K562 (cell line): ENCODE results near the gene OXNAD1. TPM values are rescaled to one million over a fixed set of nuclear protein-coding genes. Genes with fewer than 3 reads are reported as not detected.
A peak's percentile ranks its signal among the peaks of the same experiment; 100 is the strongest.

Source experiments
- ATAC-seq: fragments of 200-7000 bp; cut with Tn5 transposase; 3 replicates; pipeline ENCODE4 v1.9.1; 2020; ENCODE audit warnings: moderate library complexity
- BruUV-seq: library from RNA; stranded (reverse); fragments of 400-500 nt; replicated peaks from 2 replicates; lab custom pipeline; 2021; lab: Mats Ljungman, UMichigan
- CTCF ChIA-PET: fragments of 300-600 bp; formaldehyde crosslinking; extraction: SDS; loops from one replicate; lab custom pipeline; 2021; ENCODE audit warnings: low intra/inter-chr PET ratio; lab: Yijun Ruan, JAX
- POLR2A ChIA-PET: fragments of 300-600, 350-650 bp; sonication (Branson Sonifier 250); formaldehyde crosslinking; extraction: SDS; loops from one replicate; lab custom pipeline; 2021; ENCODE audit warnings: antibody characterized with exemption, inconsistent platforms; lab: Yijun Ruan, JAX
- DNase-seq, 4 experiments: peaks; one replicate each; pipeline versions ENCODE4 v3.0.0 to v3.0.0-alpha.2; 2011 to 2018; ENCODE audit warnings: low spot score in 3 of 4, mixed read lengths in 3 of 4; ENCODE audit errors: extremely low read depth in 1 of 4
- FAIRE-seq: peaks from 2 replicates; lab custom pipeline; 2011; peaks lifted over from hg19 to GRCh38; lab: Jason Lieb, UNC
- H2AFZ ChIP-seq: 2 replicates; pipeline ENCODE4 v1.6.0; 2011; ENCODE audit warnings: low read depth, low read length, control low read depth, inconsistent platforms
- H3K27ac ChIP-seq: fragments of 200-600 bp; 3 replicates; pipeline ENCODE4 v1.8.0; 2011; ENCODE audit warnings: low read depth, mild to moderate bottlenecking, control low read depth, inconsistent platforms, low read length, moderate library complexity, mixed read lengths; ENCODE audit errors: extremely low read depth
- H3K27me3 ChIP-seq, 2 experiments: fragments of 300-600 bp in 1 of 2; 2 replicates in 1 of 2; 3 replicates in 1 of 2; pipeline versions ENCODE4 v1.6.0 to v1.8.0; 2011; ENCODE audit warnings: inconsistent platforms in 2 of 2, low read length in 2 of 2, mild to moderate bottlenecking in 1 of 2, mixed read lengths in 1 of 2, moderate library complexity in 1 of 2; ENCODE audit not compliant: control insufficient read depth in 2 of 2, insufficient read depth in 2 of 2
- H3K36me3 ChIP-seq: fragments of 300-600 bp; 3 replicates; pipeline ENCODE4 v1.8.0; 2011; ENCODE audit warnings: mild to moderate bottlenecking, low read length, inconsistent platforms; ENCODE audit not compliant: control insufficient read depth, insufficient read depth
- H3K4me1 ChIP-seq, 2 experiments: fragments of 200-600 bp in 1 of 2; replicated peaks in 1 of 2; 2 replicates in 1 of 2; 3 replicates in 1 of 2; pipeline versions ENCODE4 v1.5.1 to v1.8.0; 2011; ENCODE audit warnings: inconsistent platforms in 2 of 2, low read length in 2 of 2, mild to moderate bottlenecking in 1 of 2, mixed read lengths in 1 of 2, moderate library complexity in 1 of 2; ENCODE audit not compliant: control insufficient read depth in 2 of 2, insufficient read depth in 2 of 2
- H3K4me2 ChIP-seq: 2 replicates; pipeline ENCODE4 v1.6.1; 2011; ENCODE audit warnings: low read length, control low read depth, inconsistent platforms, mixed read lengths; ENCODE audit not compliant: insufficient read depth
- H3K4me3 ChIP-seq: fragments of 200-600 bp; sonication (generic), shearing (Covaris generic); 2 replicates; pipeline ENCODE4 v1.5.1; 2016; ENCODE audit warnings: control low read depth, inconsistent platforms
- H3K79me2 ChIP-seq: fragments of 200-600 bp; 3 replicates; pipeline ENCODE4 v1.8.0; 2011; ENCODE audit warnings: low read length, inconsistent platforms; ENCODE audit not compliant: control insufficient read depth, insufficient read depth
- H3K9ac ChIP-seq, 2 experiments: 2 replicates each; pipeline versions ENCODE4 v1.6.0 to v1.6.1; 2011; ENCODE audit warnings: low read depth in 2 of 2, low read length in 2 of 2, control low read depth in 1 of 2, inconsistent platforms in 1 of 2, mild to moderate bottlenecking in 1 of 2, mixed read lengths in 1 of 2; ENCODE audit not compliant: insufficient read depth in 1 of 2
- H3K9me1 ChIP-seq: one replicate; pipeline ENCODE4 v1.6.0; 2011; ENCODE audit warnings: inconsistent platforms, mild to moderate bottlenecking, low read length, moderate library complexity; ENCODE audit not compliant: control insufficient read depth, insufficient read depth
- H3K9me3 ChIP-seq: replicated peaks from 2 replicates; pipeline ENCODE4 v1.5.1; 2011; ENCODE audit warnings: low read depth, low read length, inconsistent platforms; ENCODE audit not compliant: control insufficient read depth, insufficient read depth
- H4K20me1 ChIP-seq: replicated peaks from 2 replicates; pipeline ENCODE4 v1.6.1; 2011; ENCODE audit warnings: low read length, inconsistent platforms, mixed read lengths; ENCODE audit not compliant: control insufficient read depth, insufficient read depth
- HDAC6 ChIP-seq: IDR thresholded peaks from 2 replicates; pipeline ENCODE4 v1.6.1; 2012; ENCODE audit warnings: low read depth, mild to moderate bottlenecking, control low read depth, inconsistent platforms, low read length, moderate library complexity
- HMG20A ChIP-seq: fragments of 450-650 bp; formaldehyde crosslinking; conservative IDR thresholded peaks from 2 replicates; pipeline ENCODE4 v1.4.0; 2020; ENCODE audit warnings: mild to moderate bottlenecking, mixed read lengths
- NR4A1 ChIP-seq, 2 experiments: fragments of 250-450 bp in 1 of 2; fragments of 450-650 bp in 1 of 2; sonication (Bioruptor Pico) in 1 of 2; IDR thresholded peaks; 2 replicates each; pipeline versions ENCODE4 v1.4.0 to v1.6.1; 2016 to 2020; ENCODE audit warnings: mild to moderate bottlenecking in 2 of 2, missing compliant biosample characterization in 1 of 2, missing genetic modification characterization in 1 of 2, moderate library complexity in 1 of 2
- SIX5 ChIP-seq, 2 experiments: IDR thresholded peaks; 2 replicates each; pipeline ENCODE4 v1.6.1; 2011; ENCODE audit warnings: low read length in 2 of 2, borderline replicate concordance in 1 of 2, low read depth in 1 of 2, mild to moderate bottlenecking in 1 of 2, moderate library complexity in 1 of 2; ENCODE audit not compliant: insufficient read depth in 1 of 2
- STAG1 ChIP-seq: sonication (generic); formaldehyde crosslinking; IDR thresholded peaks from 2 replicates; pipeline ENCODE4 v1.5.0; 2020; ENCODE audit warnings: missing genetic modification reagents, borderline replicate concordance
- ZNF431 ChIP-seq: sonication (generic); formaldehyde crosslinking; IDR thresholded peaks from 2 replicates; pipeline ENCODE4 v1.8.0; 2022; ENCODE audit warnings: mild to moderate bottlenecking, missing genetic modification reagents
- WGBS: fragments of 100-300 bp; shearing (Covaris generic); methylation state at CpG from one replicate; pipeline ENCODE4 v1.1.6; 2016; ENCODE audit warnings: low coverage, mixed read lengths; ENCODE audit not compliant: insufficient coverage; ENCODE audit errors: missing lambda C conversion rate; 5-methylcytosine and 5-hydroxymethylcytosine counted together
- in situ Hi-C: fragments of 300-500 bp; cut with MboI; formaldehyde crosslinking; loops from 4 replicates; pipeline ENCODE4 v1.15.0; 2018; ENCODE audit warnings: inconsistent platforms, mixed read lengths
- intact Hi-C: fragments of 100-400 bp; cut with micrococcal nuclease; formaldehyde crosslinking; loops from 2 replicates; pipeline ENCODE4 v1.14.2; 2022
- polyA plus RNA-seq, 8 experiments: library from polyadenylated mRNA; depleted of rRNA in 4 of 8; stranded (reverse) in 5 of 8; unstranded in 3 of 8; fragments of >200 nt; fragmentation: Nextera tagmentation in 2 of 8; fragmentation: Illumina TruSeq in 1 of 8; extraction: Ambion mirVana in 2 of 8; extraction: Trizol in 1 of 8; gene quantifications; 2 replicates each; pipeline versions ENCODE4 v1.2.1 to v1.2.3, GENCODE V29; 2011 to 2014; ENCODE audit warnings: inconsistent platforms in 1 of 8, missing spikeins in 1 of 8
- total RNA-seq, 7 experiments: library from RNA; depleted of rRNA in 6 of 7; stranded (reverse); fragments of >200 nt in 6 of 7; fragmentation: Illumina TruSeq in 2 of 7; extraction: Trizol in 2 of 7; gene quantifications; 2 replicates each; pipeline versions ENCODE4 v1.2.1 to v1.2.3, GENCODE V29; 2011 to 2021; ENCODE audit warnings: low replicate concordance in 1 of 7
- TF ChIP-seq, protein P1 (sequence below): sonication (generic); formaldehyde crosslinking; IDR thresholded peaks from 2 replicates; pipeline ENCODE4 v1.9.0; 2022; ENCODE audit warnings: mild to moderate bottlenecking, missing genetic modification reagents
- TF ChIP-seq, protein P2 (sequence below): fragments of 450-650 bp; IDR thresholded peaks from 2 replicates; pipeline ENCODE4 v1.6.1; 2016; ENCODE audit warnings: missing biosample characterization, missing genetic modification characterization
- TF ChIP-seq, protein P3 (sequence below): fragments of 450-650 bp; formaldehyde crosslinking; IDR thresholded peaks from 2 replicates; pipeline ENCODE4 v1.4.0; 2020; ENCODE audit warnings: mild to moderate bottlenecking, mixed read lengths
- TF ChIP-seq, protein P4 (sequence below): sonication (generic); formaldehyde crosslinking; IDR thresholded peaks from 2 replicates; pipeline ENCODE4 v1.8.0; 2023; ENCODE audit warnings: mild to moderate bottlenecking, missing genetic modification reagents

Gene OXNAD1
- total and polyA plus RNA-seq, 9 of the 15 experiments (the other 6 are each of a cell fraction or from before 2014, with no cell fraction given): 12.8 to 44.4 (median 41.1) TPM

DNA sequence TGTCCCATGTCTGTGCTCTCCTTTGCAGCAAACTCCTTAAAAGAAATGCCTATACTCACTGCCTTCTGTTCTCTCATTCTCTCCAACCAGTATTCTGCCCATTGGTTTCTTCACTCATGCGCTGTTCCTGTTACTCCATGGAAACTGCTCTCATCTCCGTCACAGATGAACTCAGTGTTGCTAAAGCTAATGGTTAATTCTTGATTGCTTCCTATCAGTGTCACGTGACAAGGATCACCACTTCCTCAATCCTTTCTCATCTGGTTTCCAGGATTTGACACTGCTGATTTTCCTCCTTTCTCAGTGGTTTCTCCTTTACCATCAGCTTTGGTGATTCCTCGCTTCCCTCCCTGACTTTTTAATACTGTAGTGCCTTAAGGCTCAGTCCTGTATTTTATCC is 2.8 kb upstream of the OXNAD1 start:
- WGBS: 95% methylated on average over 4 of the region's 4 CpGs
- ATAC-seq (no peak), DNase-seq (no peak), FAIRE-seq (no peak)
- TF ChIP-seq HMG20A (no peak), HDAC6 (no peak), NR4A1 (CRISPR knock-in tag; IDR thresholded peaks at IDR 0.05) (no peak), NR4A1 (tag; IDR thresholded peaks at IDR 0.05) (no peak), STAG1 (CRISPR knock-in tag) (no peak), ZNF431 (CRISPR knock-in tag) (no peak), SIX5 (IDR thresholded peaks at IDR 0.05; ENCODE audit: borderline replicate concordance in 1 of 2, insufficient read depth in 1 of 2, low read depth in 1 of 2, low read length in 2 of 2) (no peak)
- TF ChIP-seq, protein P1, sequence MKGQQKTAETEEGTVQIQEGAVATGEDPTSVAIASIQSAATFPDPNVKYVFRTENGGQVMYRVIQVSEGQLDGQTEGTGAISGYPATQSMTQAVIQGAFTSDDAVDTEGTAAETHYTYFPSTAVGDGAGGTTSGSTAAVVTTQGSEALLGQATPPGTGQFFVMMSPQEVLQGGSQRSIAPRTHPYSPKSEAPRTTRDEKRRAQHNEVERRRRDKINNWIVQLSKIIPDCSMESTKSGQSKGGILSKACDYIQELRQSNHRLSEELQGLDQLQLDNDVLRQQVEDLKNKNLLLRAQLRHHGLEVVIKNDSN (CRISPR knock-in tag): peak; percentile 34; the same call in 1 of the 2 replicates
- TF ChIP-seq, protein P2, sequence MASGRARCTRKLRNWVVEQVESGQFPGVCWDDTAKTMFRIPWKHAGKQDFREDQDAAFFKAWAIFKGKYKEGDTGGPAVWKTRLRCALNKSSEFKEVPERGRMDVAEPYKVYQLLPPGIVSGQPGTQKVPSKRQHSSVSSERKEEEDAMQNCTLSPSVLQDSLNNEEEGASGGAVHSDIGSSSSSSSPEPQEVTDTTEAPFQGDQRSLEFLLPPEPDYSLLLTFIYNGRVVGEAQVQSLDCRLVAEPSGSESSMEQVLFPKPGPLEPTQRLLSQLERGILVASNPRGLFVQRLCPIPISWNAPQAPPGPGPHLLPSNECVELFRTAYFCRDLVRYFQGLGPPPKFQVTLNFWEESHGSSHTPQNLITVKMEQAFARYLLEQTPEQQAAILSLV (tag): no peak
- TF ChIP-seq, protein P3, sequence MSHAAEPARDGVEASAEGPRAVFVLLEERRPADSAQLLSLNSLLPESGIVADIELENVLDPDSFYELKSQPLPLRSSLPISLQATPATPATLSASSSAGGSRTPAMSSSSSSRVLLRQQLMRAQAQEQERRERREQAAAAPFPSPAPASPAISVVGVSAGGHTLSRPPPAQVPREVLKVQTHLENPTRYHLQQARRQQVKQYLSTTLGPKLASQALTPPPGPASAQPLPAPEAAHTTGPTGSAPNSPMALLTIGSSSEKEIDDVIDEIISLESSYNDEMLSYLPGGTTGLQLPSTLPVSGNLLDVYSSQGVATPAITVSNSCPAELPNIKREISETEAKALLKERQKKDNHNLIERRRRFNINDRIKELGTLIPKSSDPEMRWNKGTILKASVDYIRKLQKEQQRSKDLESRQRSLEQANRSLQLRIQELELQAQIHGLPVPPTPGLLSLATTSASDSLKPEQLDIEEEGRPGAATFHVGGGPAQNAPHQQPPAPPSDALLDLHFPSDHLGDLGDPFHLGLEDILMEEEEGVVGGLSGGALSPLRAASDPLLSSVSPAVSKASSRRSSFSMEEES (CRISPR knock-in tag): peak; percentile 77
- TF ChIP-seq, protein P4, sequence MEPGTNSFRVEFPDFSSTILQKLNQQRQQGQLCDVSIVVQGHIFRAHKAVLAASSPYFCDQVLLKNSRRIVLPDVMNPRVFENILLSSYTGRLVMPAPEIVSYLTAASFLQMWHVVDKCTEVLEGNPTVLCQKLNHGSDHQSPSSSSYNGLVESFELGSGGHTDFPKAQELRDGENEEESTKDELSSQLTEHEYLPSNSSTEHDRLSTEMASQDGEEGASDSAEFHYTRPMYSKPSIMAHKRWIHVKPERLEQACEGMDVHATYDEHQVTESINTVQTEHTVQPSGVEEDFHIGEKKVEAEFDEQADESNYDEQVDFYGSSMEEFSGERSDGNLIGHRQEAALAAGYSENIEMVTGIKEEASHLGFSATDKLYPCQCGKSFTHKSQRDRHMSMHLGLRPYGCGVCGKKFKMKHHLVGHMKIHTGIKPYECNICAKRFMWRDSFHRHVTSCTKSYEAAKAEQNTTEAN (CRISPR knock-in tag): no peak
- Histone ChIP-seq H3K4me1 (peaks cover 5% of the 10 kb centered on the region in 2 experiments; a peak in 4 of 5 replicates), H4K20me1 (0 out of 2 replicates have a peak, but pooled peaks cover 2% of the 10 kb centered on the region), H3K9me3 (no peaks in the 10 kb centered on the region), H3K79me2 (peaks cover 49% of the 10 kb centered on the region), H3K9me1 (no peaks in the 10 kb centered on the region), H2AFZ (no peak overlapping the region), H3K36me3 (peaks cover 43% of the 10 kb centered on the region), H3K4me2 (no peak overlapping the region), H3K9ac (no peak overlapping the region), H3K27ac (no peak overlapping the region), H3K27me3 (no peaks in the 10 kb centered on the region), H3K4me3 (no peak overlapping the region)
- intact Hi-C loops (no loop called here), in situ Hi-C loops (no loop called here)
- CTCF ChIA-PET: no interaction called here
- BruUV-seq: no TSS peak
- POLR2A ChIA-PET: interaction anchor here (1.0 kb wide), 1 partner anchor 11 kb away, joined by 4 read pairs; no protein-coding TSS in a partner anchor
